ENCODE measurements around the gene RAB11FIP2.

DNA sequence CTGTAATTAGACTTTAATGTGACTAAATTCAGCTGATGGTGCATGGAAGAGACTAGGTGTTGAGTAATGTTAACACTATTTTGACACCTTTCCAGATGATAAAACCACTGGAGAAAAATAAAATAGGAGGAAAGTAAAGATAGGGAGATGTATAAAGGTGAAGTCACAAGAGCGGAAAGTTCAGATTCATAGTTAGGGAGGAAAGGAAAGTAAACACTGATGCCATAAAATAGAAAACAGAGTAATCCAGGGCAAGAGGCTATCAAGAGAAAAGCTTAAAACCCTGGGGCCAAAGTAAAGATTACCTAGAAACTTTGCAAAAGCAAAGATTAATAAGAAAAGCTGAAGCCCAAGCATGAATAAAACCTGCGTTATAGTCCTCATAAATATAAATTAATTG lies 62.8 kb downstream of the RAB11FIP2 start:
- no peak for TF ChIP-seq EP300 (IDR thresholded peaks at IDR 0.05)
- TF ChIP-seq, protein P1, sequence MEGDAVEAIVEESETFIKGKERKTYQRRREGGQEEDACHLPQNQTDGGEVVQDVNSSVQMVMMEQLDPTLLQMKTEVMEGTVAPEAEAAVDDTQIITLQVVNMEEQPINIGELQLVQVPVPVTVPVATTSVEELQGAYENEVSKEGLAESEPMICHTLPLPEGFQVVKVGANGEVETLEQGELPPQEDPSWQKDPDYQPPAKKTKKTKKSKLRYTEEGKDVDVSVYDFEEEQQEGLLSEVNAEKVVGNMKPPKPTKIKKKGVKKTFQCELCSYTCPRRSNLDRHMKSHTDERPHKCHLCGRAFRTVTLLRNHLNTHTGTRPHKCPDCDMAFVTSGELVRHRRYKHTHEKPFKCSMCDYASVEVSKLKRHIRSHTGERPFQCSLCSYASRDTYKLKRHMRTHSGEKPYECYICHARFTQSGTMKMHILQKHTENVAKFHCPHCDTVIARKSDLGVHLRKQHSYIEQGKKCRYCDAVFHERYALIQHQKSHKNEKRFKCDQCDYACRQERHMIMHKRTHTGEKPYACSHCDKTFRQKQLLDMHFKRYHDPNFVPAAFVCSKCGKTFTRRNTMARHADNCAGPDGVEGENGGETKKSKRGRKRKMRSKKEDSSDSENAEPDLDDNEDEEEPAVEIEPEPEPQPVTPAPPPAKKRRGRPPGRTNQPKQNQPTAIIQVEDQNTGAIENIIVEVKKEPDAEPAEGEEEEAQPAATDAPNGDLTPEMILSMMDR (IDR thresholded peaks at IDR 0.05) = no peak
